T-cell (primary cell): ENCODE results near the gene LGALS3BP. TPM values are rescaled to one million over a fixed set of nuclear protein-coding genes. Genes with fewer than 3 reads are reported as not detected.
A peak's percentile ranks its signal among the peaks of the same experiment; 100 is the strongest.

Experiments
- ATAC-seq, 4 experiments: fragments of 200-7000 bp in 3 of 4; fragments of 150-1000 bp in 1 of 4; cut with Tn5 transposase; replicated peaks in 1 of 4; 1 replicate in 3 of 4; 2 replicates in 1 of 4; pipeline ENCODE4 v1.10.0; 2021; ENCODE audit warnings: moderate library complexity in 3 of 4, mild to moderate bottlenecking in 2 of 4, moderate number of reproducible peaks in 1 of 4
- CTCF ChIA-PET, 2 donors: fragments of 300-600 bp; sonication (Branson Sonifier 250); formaldehyde crosslinking; loops; one replicate each; lab custom pipeline; 2022; ENCODE audit warnings: antibody characterized with exemption in 2 of 2; lab: Charles Lee
- POLR2A ChIA-PET, 2 donors: fragments of 300-600 bp; sonication (Branson Sonifier 250); formaldehyde crosslinking; loops; one replicate each; lab custom pipeline; 2022; ENCODE audit warnings: antibody characterized with exemption in 2 of 2; lab: Charles Lee
- DNase-seq, 35 experiments: peaks; one replicate each; pipeline versions ENCODE4 v3.0.0 to v3.0.0-alpha.2; 2013 to 2023
- H3K27ac ChIP-seq: one replicate; pipeline ENCODE4 v1.5.1; 2013; ENCODE audit warnings: low read length
- H3K27me3 ChIP-seq, 2 experiments: replicated peaks in 1 of 2; 1 replicate in 1 of 2; 2 replicates in 1 of 2; pipeline versions ENCODE4 v1.6.1 to v1.7.0; 2013; ENCODE audit warnings: low read length in 1 of 2, mixed read lengths in 1 of 2; ENCODE audit not compliant: control insufficient read depth in 2 of 2, insufficient read depth in 2 of 2; ENCODE audit errors: extremely low read depth in 1 of 2
- H3K36me3 ChIP-seq, 2 donors: 1 replicate in 1 of 2; 2 replicates in 1 of 2; pipeline versions ENCODE4 v1.6.1 to v1.7.0; 2013; ENCODE audit warnings: low read length in 1 of 2; ENCODE audit not compliant: control insufficient read depth in 2 of 2, insufficient read depth in 1 of 2; ENCODE audit errors: extremely low read depth in 1 of 2
- H3K4me1 ChIP-seq, 2 experiments: 1 replicate in 1 of 2; 2 replicates in 1 of 2; pipeline versions ENCODE4 v1.6.1 to v1.7.0; 2013; ENCODE audit warnings: low read length in 2 of 2, mixed read lengths in 1 of 2; ENCODE audit not compliant: insufficient read depth in 2 of 2, control insufficient read depth in 1 of 2; ENCODE audit errors: extremely low read depth in 1 of 2
- H3K4me3 ChIP-seq, 2 donors: 1 replicate in 1 of 2; 2 replicates in 1 of 2; pipeline versions ENCODE4 v1.5.1 to v1.7.0; 2013; ENCODE audit warnings: mild to moderate bottlenecking in 2 of 2, low read length in 1 of 2, moderate library complexity in 1 of 2; ENCODE audit not compliant: control insufficient read depth in 1 of 2; ENCODE audit errors: extremely low read depth in 1 of 2
- H3K9me3 ChIP-seq: 2 replicates; pipeline ENCODE4 v1.7.0; 2013
- H3K27ac Mint-ChIP-seq, 2 donors: one replicate each; pipeline ENCODE4 v1.8.0; 2020 to 2021; ENCODE audit warnings: mild to moderate bottlenecking in 2 of 2, mixed read lengths in 2 of 2
- H3K27me3 Mint-ChIP-seq, 2 donors: one replicate each; pipeline ENCODE4 v1.8.0; 2021 to 2022; ENCODE audit warnings: mixed read lengths in 2 of 2
- H3K36me3 Mint-ChIP-seq: one replicate; pipeline ENCODE4 v1.8.0; 2021; ENCODE audit warnings: mixed read lengths
- H3K4me1 Mint-ChIP-seq, 3 donors: one replicate each; pipeline ENCODE4 v1.8.0; 2020 to 2022; ENCODE audit warnings: mixed read lengths in 3 of 3, mild to moderate bottlenecking in 1 of 3
- H3K4me3 Mint-ChIP-seq, 3 donors: one replicate each; pipeline ENCODE4 v1.8.0; 2020 to 2022; ENCODE audit warnings: mild to moderate bottlenecking in 3 of 3, mixed read lengths in 3 of 3, moderate library complexity in 3 of 3
- H3K9me3 Mint-ChIP-seq, 3 donors: one replicate each; pipeline ENCODE4 v1.8.0; 2020 to 2022; ENCODE audit warnings: mixed read lengths in 3 of 3
- WGBS: methylation state at CpG from one replicate; pipeline ENCODE4 v1.1.5; 2013; ENCODE audit warnings: missing lambda C conversion rate; ENCODE audit not compliant: insufficient coverage; 5-methylcytosine and 5-hydroxymethylcytosine counted together
- total RNA-seq, 35 experiments: library from RNA in 6 of 35; stranded (reverse) in 6 of 35; fragments of 120-200 nt in 1 of 35; gene quantifications; one replicate each; pipeline versions ENCODE4 v1.2.1 to v1.2.4 and lab custom pipeline; 2013 to 2026

Gene LGALS3BP
- total RNA-seq, 5 donors from 2014 or later (not counting 1 experiment from before 2014, with no cell fraction given): 28.2 to 80.7 (median 51.6) TPM

DNA sequence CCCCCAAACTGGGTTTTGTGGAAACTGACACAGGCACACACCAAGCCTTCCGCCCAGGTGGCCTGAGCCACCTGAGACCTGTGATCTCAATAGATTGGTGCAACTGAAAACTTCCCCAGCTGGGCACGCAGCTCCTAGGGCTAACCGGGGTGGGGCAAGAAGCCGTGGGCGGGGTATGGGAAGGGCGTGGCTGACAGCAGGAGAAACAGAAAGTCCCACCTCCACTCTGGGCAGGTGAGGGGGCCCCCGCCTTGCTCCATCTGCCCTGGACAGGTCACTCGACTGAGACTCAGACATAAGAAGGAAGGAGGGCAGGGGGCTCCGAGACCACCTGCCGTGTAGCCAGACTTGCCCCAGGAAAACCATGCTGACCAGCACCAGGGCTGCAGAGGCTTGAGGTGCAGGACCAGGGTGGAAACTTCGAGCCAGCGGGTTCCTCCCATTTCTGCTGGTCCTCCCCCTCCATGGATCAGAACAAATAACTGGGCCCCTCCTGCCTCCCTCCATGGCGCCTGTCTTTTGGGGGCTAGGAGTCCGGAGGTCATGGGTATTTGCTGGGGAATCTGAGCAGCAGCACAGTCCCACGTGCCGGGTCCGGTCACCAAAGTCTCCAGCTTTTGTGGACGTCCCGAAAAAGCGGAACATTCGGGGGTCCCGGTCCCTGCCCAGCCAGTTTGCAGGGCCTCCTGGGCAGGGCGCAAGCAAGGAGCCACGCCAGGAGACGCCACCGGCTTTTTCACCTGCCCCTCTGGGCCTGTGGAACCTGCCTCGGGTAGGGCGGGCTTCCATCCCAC is 55.9 kb downstream of the LGALS3BP start:
- peak overlapping the region; percentile 61 to 71 for H3K27ac Mint-ChIP-seq
- H3K4me1 Mint-ChIP-seq: peaks cover 11 to 19% (median 14%) of the 10 kb centered on the region in 3 donors
- peaks cover 6 to 25% of the 10 kb centered on the region in 2 experiments for H3K4me1 ChIP-seq
- ChIA-PET CTCF (interaction anchor here (0.6 to 0.9 kb wide), 2 partner anchors 58 to 69 kb away, joined by 4 to 6 read pairs; no protein-coding TSS in a partner anchor), POLR2A (no interaction called here)
- H3K36me3 Mint-ChIP-seq: no peaks in the 10 kb centered on the region
- H3K36me3 ChIP-seq: no peaks in the 10 kb centered on the region
- H3K9me3 ChIP-seq: no peaks in the 10 kb centered on the region
- peak; percentile 19 to 71 (median 49) for DNase-seq
- H3K4me3 ChIP-seq: peak overlapping the region; percentile 42 to 76
- no peak overlapping the region for H3K27ac ChIP-seq
- H3K4me3 Mint-ChIP-seq: peak overlapping the region; percentile 78 to 81 (median 79)
- WGBS: 10% methylated on average over 18 of the region's 28 CpGs
- no peaks in the 10 kb centered on the region for H3K9me3 Mint-ChIP-seq
- H3K27me3 ChIP-seq: peaks cover 0 to 57% of the 10 kb centered on the region in 2 experiments
- H3K27me3 Mint-ChIP-seq: peaks cover 4 to 15% of the 10 kb centered on the region in 2 donors
- ATAC-seq: peak; percentile 52 to 69 (median 62)

DNA sequence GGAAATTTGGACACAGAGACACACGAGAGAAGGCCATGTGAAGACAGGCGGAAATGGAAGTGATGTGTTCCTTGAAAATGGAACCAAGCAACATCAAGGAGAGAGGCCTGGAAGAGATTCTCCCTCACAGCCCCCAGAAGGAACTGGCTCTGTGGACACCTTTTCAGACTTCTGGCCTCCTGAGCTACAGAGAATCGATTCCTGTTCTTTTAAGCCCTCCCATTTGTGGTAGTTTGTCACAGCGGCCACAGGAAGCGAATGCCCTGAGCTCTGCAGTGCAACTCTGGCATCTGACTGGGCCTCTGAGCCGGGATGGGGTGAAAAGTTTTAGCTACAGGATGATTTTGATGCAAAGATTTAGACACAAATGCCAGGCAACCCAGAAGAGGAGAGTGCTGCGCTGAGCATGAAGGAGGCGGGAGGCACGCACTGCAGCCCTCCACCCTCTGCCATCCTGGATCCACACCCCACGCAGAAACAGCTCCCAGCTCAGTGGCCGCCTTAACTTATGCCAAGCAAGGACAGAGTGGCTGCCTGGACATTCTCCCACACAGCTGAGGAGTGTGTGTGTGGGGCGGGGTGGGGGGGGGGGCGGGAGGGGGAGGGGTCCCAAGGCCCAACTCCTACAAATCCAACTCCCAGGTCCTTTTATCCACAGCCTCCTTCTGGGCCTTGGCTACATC is 56.8 kb downstream of the LGALS3BP start:
- Mint-ChIP-seq H3K4me3 (peak overlapping the region in 2 of 3 donors; percentile 78 to 81), H3K4me1 (peaks cover 11 to 26% (median 14%) of the 10 kb centered on the region in 3 donors), H3K27ac (peak overlapping the region; percentile 61 to 71), H3K9me3 (no peaks in the 10 kb centered on the region), H3K27me3 (peaks cover 2 to 12% of the 10 kb centered on the region in 2 donors), H3K36me3 (no peaks in the 10 kb centered on the region)
- POLR2A ChIA-PET: no interaction called here
- H3K4me1 ChIP-seq: peaks cover 6 to 28% of the 10 kb centered on the region in 2 experiments
- ATAC-seq (no peak), DNase-seq (no peak)
- H3K36me3 ChIP-seq: no peaks in the 10 kb centered on the region
- no peak overlapping the region for H3K27ac ChIP-seq
- no peaks in the 10 kb centered on the region for H3K9me3 ChIP-seq
- CTCF ChIA-PET: no interaction called here
- no peak overlapping the region for H3K4me3 ChIP-seq
- 66% methylated on average over 4 of the region's 13 CpGs for WGBS
- peaks cover 0 to 52% of the 10 kb centered on the region in 2 experiments for H3K27me3 ChIP-seq

GRCh38 chr17:78921437-78921971 is 58.2 kb downstream of the LGALS3BP start:
- 95% methylated on average over 4 of the region's 8 CpGs for WGBS
- peak overlapping the region; percentile 64 for H3K27ac Mint-ChIP-seq
- H3K4me1 ChIP-seq: peaks cover 6 to 31% of the 10 kb centered on the region in 2 experiments
- no peak for DNase-seq
- peaks cover 14 to 36% (median 17%) of the 10 kb centered on the region in 3 donors for H3K4me1 Mint-ChIP-seq
- no peak overlapping the region for H3K4me3 ChIP-seq
- H3K36me3 Mint-ChIP-seq: no peaks in the 10 kb centered on the region
- no peaks in the 10 kb centered on the region for H3K9me3 ChIP-seq
- H3K4me3 Mint-ChIP-seq: no peak overlapping the region
- H3K27me3 Mint-ChIP-seq: peaks cover 0 to 15% of the 10 kb centered on the region in 2 donors
- H3K27me3 ChIP-seq: peaks cover 0 to 55% of the 10 kb centered on the region in 2 experiments
- POLR2A ChIA-PET: no interaction called here
- no peaks in the 10 kb centered on the region for H3K36me3 ChIP-seq
- CTCF ChIA-PET: no interaction called here
- no peak overlapping the region for H3K27ac ChIP-seq
- H3K9me3 Mint-ChIP-seq: no peaks in the 10 kb centered on the region
- ATAC-seq: no peak

Other genes with a start within 250 kb of the LGALS3BP start
- 100 to 1,000 TPM; 357 to 509 (median 372) TPM for gene CYTH1, start 197.7 kb downstream of the LGALS3BP start, total RNA-seq
- 100 to 1,000 TPM; 132 to 487 (median 143) TPM for gene USP36, start 139.1 kb downstream of the LGALS3BP start, total RNA-seq
- 1 to 10 TPM in 2 of 5 donors, under 1 TPM in 3; 0.28 to 3.1 (median 0.41) TPM for gene CEP295NL, start 76.7 kb downstream of the LGALS3BP start, total RNA-seq
- 1 to 10 TPM; 5.1 to 6.7 (median 6.5) TPM for gene TIMP2, start 54.5 kb downstream of the LGALS3BP start, total RNA-seq
- gene CANT1, start 29.8 kb upstream of the LGALS3BP start, total RNA-seq: 10 to 100 TPM; 46.2 to 63.1 (median 57.7) TPM
- gene C1QTNF1, start 44.2 kb upstream of the LGALS3BP start, total RNA-seq: under 1 TPM in 4 of 5 donors, not detected in 1; 0.10 to 0.57 (median 0.26) TPM
- gene ENGASE, start 94.9 kb upstream of the LGALS3BP start, total RNA-seq: 100 to 1,000 TPM in 4 of 5 donors, 10 to 100 TPM in 1; 99.6 to 153 (median 141) TPM